ENCODE measurements around the gene FBXO8. TPM values are rescaled to one million over a fixed set of nuclear protein-coding genes. Genes with fewer than 3 reads are reported as not detected.

FBXO8 gene
- total RNA-seq: 17.0 and 18.1 TPM in 2 replicates

- intact Hi-C loops (cut with micrococcal nuclease): loop anchor here (1.0 to 5.0 kb wide), 10 partner anchors 35 to 1909 kb away; partner anchors contain the start of genes GALNT7, HPGD and SAP30
- Mint-ChIP-seq H3K36me3 (ENCODE audit: low read depth) (peaks cover 17% of the 10 kb centered on the region), H3K27ac (peak within 1 kb of the TSS; percentile 99), H3K27me3 (ENCODE audit: insufficient read depth) (no peaks in the 10 kb centered on the region), H3K4me1 (ENCODE audit: low read depth) (peaks cover 73% of the 10 kb centered on the region), H3K9me3 (no peaks in the 10 kb centered on the region), H3K4me3 (peak within 1 kb of the TSS; percentile 100)
- DNase-seq (ENCODE audit: low spot score): peak; percentile 56
These were observed at the start of gene FBXO8, which contains the start of gene CEP44 for GRCh38 chr4:174283507-174284471. TSS of gene FBXO8 (minus strand) at chr4:174283667. CDS start at chr4:174263092, 20,575 bp downstream. TSS of gene CEP44 (plus strand) at chr4:174283911. CDS start at chr4:174299122, 15,211 bp downstream.

GRCh38 chr4:174332741-174333493, 49.5 kb upstream of the FBXO8 start:
- intact Hi-C loops (cut with micrococcal nuclease): no loop called here
- no peaks in the 10 kb centered on the region for H3K27me3 Mint-ChIP-seq (ENCODE audit: insufficient read depth)
- no peak for DNase-seq (ENCODE audit: low spot score)
- H3K4me1 Mint-ChIP-seq (ENCODE audit: low read depth): no peaks in the 10 kb centered on the region
- H3K36me3 Mint-ChIP-seq (ENCODE audit: low read depth): peaks cover 2% of the 10 kb centered on the region
- no peak overlapping the region for H3K4me3 Mint-ChIP-seq
- no peaks in the 10 kb centered on the region for H3K9me3 Mint-ChIP-seq
- no peak overlapping the region for H3K27ac Mint-ChIP-seq

GRCh38 chr4:174324725-174325124, 41.3 kb upstream of the FBXO8 start:
- peak overlapping the region; percentile 44 for H3K27ac Mint-ChIP-seq
- H3K9me3 Mint-ChIP-seq: no peaks in the 10 kb centered on the region
- H3K36me3 Mint-ChIP-seq (ENCODE audit: low read depth): peaks cover 2% of the 10 kb centered on the region
- no peak for DNase-seq (ENCODE audit: low spot score)
- H3K4me3 Mint-ChIP-seq: no peak overlapping the region
- intact Hi-C loops (cut with micrococcal nuclease): no loop called here
- no peaks in the 10 kb centered on the region for H3K27me3 Mint-ChIP-seq (ENCODE audit: insufficient read depth)
- no peaks in the 10 kb centered on the region for H3K4me1 Mint-ChIP-seq (ENCODE audit: low read depth)

DNA sequence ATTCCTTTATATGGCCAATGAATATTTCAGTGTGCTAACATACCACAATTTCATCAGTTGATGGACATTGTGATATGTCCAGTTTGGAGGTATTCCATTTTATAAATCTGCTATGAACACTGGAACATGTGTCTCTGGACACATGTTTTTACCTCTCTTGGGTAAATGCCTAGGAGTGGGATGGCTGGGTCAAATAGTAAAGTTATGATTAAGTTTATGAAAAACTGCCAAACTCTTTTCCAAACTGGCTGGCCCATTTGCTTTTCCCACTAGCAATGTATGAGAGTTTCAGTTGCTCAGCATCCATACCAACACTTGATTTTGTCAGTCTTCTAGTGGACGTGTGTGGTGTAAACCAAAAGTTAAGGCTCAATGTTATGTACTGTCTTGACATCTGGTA, 40.8 kb upstream of the FBXO8 start:
- no peaks in the 10 kb centered on the region for H3K9me3 Mint-ChIP-seq
- intact Hi-C loops (cut with micrococcal nuclease): no loop called here
- peaks cover 2% of the 10 kb centered on the region for H3K36me3 Mint-ChIP-seq (ENCODE audit: low read depth)
- H3K27ac Mint-ChIP-seq: no peak overlapping the region
- H3K27me3 Mint-ChIP-seq (ENCODE audit: insufficient read depth): no peaks in the 10 kb centered on the region
- H3K4me1 Mint-ChIP-seq (ENCODE audit: low read depth): no peaks in the 10 kb centered on the region
- DNase-seq (ENCODE audit: low spot score): no peak
- no peak overlapping the region for H3K4me3 Mint-ChIP-seq

DNA sequence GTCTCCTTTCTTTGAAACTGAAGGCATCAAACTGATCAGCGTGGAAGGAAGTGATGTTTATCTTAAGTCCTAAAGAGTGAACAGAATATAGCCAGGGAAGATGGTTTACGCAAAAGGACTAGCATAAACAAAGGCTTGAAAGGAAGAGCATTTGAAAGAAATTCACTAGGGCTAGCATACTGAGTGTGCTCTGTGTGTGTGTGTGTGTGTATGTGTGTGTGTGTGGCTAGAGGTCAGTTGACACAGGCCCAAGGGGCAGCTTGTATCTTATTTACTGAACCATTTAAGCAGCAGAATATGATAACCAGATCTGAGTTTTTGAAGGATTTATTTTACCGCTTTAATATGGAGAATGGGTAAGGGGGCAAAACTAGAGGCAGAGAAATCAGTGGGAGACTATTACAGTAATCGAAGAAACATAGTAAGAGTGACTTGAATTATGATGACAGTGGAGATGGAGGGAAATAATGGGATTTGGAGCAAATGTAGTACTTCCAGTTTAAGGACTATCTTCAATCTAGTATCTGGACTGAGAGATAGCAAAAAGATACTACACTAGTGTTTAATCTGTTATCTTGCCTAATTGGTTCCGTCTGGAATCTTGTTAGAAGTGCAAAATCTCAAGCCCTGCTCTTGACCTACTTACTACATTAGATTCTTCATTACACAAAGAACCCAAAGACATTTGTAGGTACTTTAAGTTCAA, 37.2 kb upstream of the FBXO8 start:
- DNase-seq (ENCODE audit: low spot score): no peak
- Mint-ChIP-seq H3K27ac (no peak overlapping the region), H3K4me1 (ENCODE audit: low read depth) (no peaks in the 10 kb centered on the region), H3K27me3 (ENCODE audit: insufficient read depth) (no peaks in the 10 kb centered on the region), H3K9me3 (no peaks in the 10 kb centered on the region), H3K4me3 (no peak overlapping the region), H3K36me3 (ENCODE audit: low read depth) (peaks cover 2% of the 10 kb centered on the region)
- intact Hi-C loops (cut with micrococcal nuclease): no loop called here

DNA sequence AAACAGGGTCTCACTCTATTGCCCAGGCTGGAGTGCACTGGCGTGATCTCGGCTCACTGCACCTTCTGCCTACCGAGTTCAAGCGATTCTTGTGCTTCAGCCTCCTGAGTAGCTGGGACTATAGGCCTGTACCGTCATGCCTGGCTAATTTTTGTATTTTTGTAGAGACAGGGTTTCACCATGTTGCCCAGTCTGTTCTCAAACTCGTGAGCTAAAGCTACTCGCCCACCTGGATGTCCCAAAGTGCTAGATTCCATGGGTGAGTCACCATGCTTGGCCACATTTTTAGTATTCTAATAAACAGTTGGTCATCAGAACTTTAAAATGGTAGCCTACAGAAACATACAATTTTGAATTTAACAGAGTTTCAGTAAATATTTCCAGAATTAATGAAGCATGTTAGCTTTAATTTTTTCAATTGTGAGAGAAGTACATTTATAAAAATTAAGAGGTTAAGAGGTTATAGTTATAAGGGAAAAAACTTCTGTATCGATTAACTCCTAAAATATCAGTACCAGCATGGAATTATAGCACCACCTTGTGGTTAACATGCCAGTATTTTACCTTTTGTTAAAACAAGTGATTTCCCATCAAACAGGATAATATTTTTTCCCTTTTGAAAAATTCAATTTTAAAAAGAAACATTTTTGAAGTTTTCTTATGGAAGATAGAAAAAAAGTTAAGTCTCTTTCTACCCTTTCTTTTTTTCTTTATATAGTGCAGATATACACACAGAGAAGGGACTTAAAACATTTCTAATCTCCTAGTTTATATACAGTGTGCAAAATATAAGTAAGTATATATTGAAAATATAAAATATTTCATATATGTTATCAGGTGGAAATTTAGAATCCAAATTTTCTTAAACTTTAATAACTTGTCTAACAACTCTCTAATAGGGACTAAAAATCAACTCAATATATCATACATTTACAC, 35.6 kb upstream of the FBXO8 start:
- Mint-ChIP-seq H3K36me3 (ENCODE audit: low read depth) (peaks cover 2% of the 10 kb centered on the region), H3K9me3 (no peaks in the 10 kb centered on the region), H3K4me3 (no peak overlapping the region), H3K4me1 (ENCODE audit: low read depth) (no peaks in the 10 kb centered on the region), H3K27me3 (ENCODE audit: insufficient read depth) (no peaks in the 10 kb centered on the region), H3K27ac (no peak overlapping the region)
- intact Hi-C loops (cut with micrococcal nuclease): loop anchor here (1.0 to 2.0 kb wide), 3 partner anchors 36 to 899 kb away; partner anchors contain the start of genes CEP44 and FBXO8
- DNase-seq (ENCODE audit: low spot score): no peak

- DNase-seq (ENCODE audit: low spot score): no peak
- intact Hi-C loops (cut with micrococcal nuclease): no loop called here
- Mint-ChIP-seq H3K4me3 (no peak overlapping the region), H3K4me1 (ENCODE audit: low read depth) (peaks cover 12% of the 10 kb centered on the region), H3K36me3 (ENCODE audit: low read depth) (peaks cover 8% of the 10 kb centered on the region), H3K27me3 (ENCODE audit: insufficient read depth) (no peaks in the 10 kb centered on the region), H3K27ac (no peak overlapping the region), H3K9me3 (no peaks in the 10 kb centered on the region)
These were observed 34.1 kb upstream of the FBXO8 start for GRCh38 chr4:174317531-174317930.

GRCh38 chr4:174316954-174317353, 33.5 kb upstream of the FBXO8 start:
- Mint-ChIP-seq H3K9me3 (no peaks in the 10 kb centered on the region), H3K36me3 (ENCODE audit: low read depth) (peaks cover 9% of the 10 kb centered on the region), H3K27ac (no peak overlapping the region), H3K4me1 (ENCODE audit: low read depth) (peaks cover 12% of the 10 kb centered on the region), H3K27me3 (ENCODE audit: insufficient read depth) (no peaks in the 10 kb centered on the region), H3K4me3 (no peak overlapping the region)
- intact Hi-C loops (cut with micrococcal nuclease): no loop called here
- DNase-seq (ENCODE audit: low spot score): no peak

- Mint-ChIP-seq H3K27me3 (ENCODE audit: insufficient read depth) (no peaks in the 10 kb centered on the region), H3K27ac (no peak overlapping the region), H3K4me1 (ENCODE audit: low read depth) (peaks cover 12% of the 10 kb centered on the region), H3K36me3 (ENCODE audit: low read depth) (peaks cover 9% of the 10 kb centered on the region), H3K4me3 (no peak overlapping the region), H3K9me3 (no peaks in the 10 kb centered on the region)
- intact Hi-C loops (cut with micrococcal nuclease): no loop called here
- no peak for DNase-seq (ENCODE audit: low spot score)
These were observed 33.1 kb upstream of the FBXO8 start for GRCh38 chr4:174316546-174316945.

- H3K27me3 Mint-ChIP-seq (ENCODE audit: insufficient read depth): no peaks in the 10 kb centered on the region
- DNase-seq (ENCODE audit: low spot score): no peak
- no peak overlapping the region for H3K4me3 Mint-ChIP-seq
- no peak overlapping the region for H3K27ac Mint-ChIP-seq
- H3K4me1 Mint-ChIP-seq (ENCODE audit: low read depth): peaks cover 12% of the 10 kb centered on the region
- intact Hi-C loops (cut with micrococcal nuclease): no loop called here
- H3K9me3 Mint-ChIP-seq: no peaks in the 10 kb centered on the region
- H3K36me3 Mint-ChIP-seq (ENCODE audit: low read depth): peaks cover 7% of the 10 kb centered on the region
These were observed 31.3 kb upstream of the FBXO8 start for GRCh38 chr4:174314770-174315169.

- no peak overlapping the region for H3K4me3 Mint-ChIP-seq
- intact Hi-C loops (cut with micrococcal nuclease): no loop called here
- H3K27ac Mint-ChIP-seq: no peak overlapping the region
- no peak for DNase-seq (ENCODE audit: low spot score)
- H3K9me3 Mint-ChIP-seq: no peaks in the 10 kb centered on the region
- H3K36me3 Mint-ChIP-seq (ENCODE audit: low read depth): peaks cover 8% of the 10 kb centered on the region
- H3K27me3 Mint-ChIP-seq (ENCODE audit: insufficient read depth): no peaks in the 10 kb centered on the region
- H3K4me1 Mint-ChIP-seq (ENCODE audit: low read depth): peaks cover 12% of the 10 kb centered on the region
These were observed 30.8 kb upstream of the FBXO8 start for GRCh38 chr4:174314274-174314673.

DNA sequence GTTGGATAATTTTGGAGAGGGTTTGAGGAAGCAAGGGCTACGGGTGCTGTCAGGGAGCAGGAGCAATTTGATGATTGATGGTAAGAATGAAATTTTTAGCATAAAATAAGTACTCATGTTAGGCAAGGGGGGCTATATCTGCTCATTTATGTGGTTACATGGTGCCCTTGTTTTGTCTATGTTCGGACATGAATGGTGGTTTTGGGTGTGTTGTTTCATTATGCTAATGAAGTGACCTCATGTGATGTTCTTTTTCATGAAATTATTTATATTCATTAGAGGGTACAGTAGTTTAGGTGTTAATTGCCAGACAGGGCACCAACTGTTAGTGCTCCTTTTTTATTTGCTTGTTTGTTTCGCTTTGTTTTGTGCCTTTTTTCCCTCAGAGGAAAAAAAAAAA, 29.5 kb upstream of the FBXO8 start:
- Mint-ChIP-seq H3K4me1 (ENCODE audit: low read depth) (peaks cover 12% of the 10 kb centered on the region), H3K9me3 (no peaks in the 10 kb centered on the region), H3K27ac (no peak overlapping the region), H3K27me3 (ENCODE audit: insufficient read depth) (no peaks in the 10 kb centered on the region), H3K36me3 (ENCODE audit: low read depth) (peaks cover 16% of the 10 kb centered on the region), H3K4me3 (no peak overlapping the region)
- intact Hi-C loops (cut with micrococcal nuclease): no loop called here
- no peak for DNase-seq (ENCODE audit: low spot score)
